ENCODE measurements around the gene DDA1.
A peak's percentile ranks its signal among the peaks of the same experiment; 100 is the strongest.

Gene DDA1

DNA sequence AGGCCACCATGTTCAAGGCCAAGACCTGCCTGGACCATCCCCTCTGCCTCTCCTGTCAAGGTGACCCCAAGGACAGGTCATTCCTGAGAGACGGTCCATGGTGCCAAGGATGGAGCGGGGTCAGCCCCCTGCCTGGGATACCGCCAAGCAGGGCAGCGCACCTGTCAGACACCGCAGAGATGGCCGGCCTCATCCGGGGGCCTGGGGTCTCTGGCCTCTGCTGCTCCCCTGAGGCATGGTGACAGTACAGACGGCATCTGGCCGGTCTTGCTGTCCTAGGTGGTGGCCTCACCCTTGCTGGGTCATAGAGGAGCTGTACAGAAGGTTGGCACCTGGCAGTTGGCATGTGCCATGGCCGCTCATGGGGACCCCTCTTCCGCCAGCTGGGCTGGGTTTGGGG, 11.1 kb downstream of the DDA1 start:
- no peaks in the 10 kb centered on the region for H3K79me2 ChIP-seq (ENCODE audit: insufficient read depth, low read length)
- H4K20me1 ChIP-seq (ENCODE audit: insufficient read depth, low read length), result peaks cover 7% of the 10 kb centered on the region
- peaks cover 48% of the 10 kb centered on the region for H3K36me3 ChIP-seq (ENCODE audit: insufficient read depth, low read length)
- no peaks in the 10 kb centered on the region for H3K9me3 ChIP-seq (ENCODE audit: insufficient read depth, low read length, severe bottlenecking)
- H3K4me1 ChIP-seq (ENCODE audit: insufficient read depth, low read length), result no peaks in the 10 kb centered on the region
- TF ChIP-seq EZH2 (IDR thresholded peaks at IDR 0.05; ENCODE audit: borderline replicate concordance, low read depth, low read length, severe bottlenecking), result no peak
- TF ChIP-seq, protein P1, sequence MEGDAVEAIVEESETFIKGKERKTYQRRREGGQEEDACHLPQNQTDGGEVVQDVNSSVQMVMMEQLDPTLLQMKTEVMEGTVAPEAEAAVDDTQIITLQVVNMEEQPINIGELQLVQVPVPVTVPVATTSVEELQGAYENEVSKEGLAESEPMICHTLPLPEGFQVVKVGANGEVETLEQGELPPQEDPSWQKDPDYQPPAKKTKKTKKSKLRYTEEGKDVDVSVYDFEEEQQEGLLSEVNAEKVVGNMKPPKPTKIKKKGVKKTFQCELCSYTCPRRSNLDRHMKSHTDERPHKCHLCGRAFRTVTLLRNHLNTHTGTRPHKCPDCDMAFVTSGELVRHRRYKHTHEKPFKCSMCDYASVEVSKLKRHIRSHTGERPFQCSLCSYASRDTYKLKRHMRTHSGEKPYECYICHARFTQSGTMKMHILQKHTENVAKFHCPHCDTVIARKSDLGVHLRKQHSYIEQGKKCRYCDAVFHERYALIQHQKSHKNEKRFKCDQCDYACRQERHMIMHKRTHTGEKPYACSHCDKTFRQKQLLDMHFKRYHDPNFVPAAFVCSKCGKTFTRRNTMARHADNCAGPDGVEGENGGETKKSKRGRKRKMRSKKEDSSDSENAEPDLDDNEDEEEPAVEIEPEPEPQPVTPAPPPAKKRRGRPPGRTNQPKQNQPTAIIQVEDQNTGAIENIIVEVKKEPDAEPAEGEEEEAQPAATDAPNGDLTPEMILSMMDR (IDR thresholded peaks at IDR 0.05; ENCODE audit: borderline replicate concordance, extremely low read depth, low read length, poor library complexity, severe bottlenecking), result no peak
- H3K27ac ChIP-seq (ENCODE audit: low read length), result no peak overlapping the region
- ATAC-seq (ENCODE audit: insufficient read depth, low read depth), result no peak
- H3K4me2 ChIP-seq (ENCODE audit: insufficient read depth, low read length), result no peak overlapping the region
- no peak overlapping the region for H2AFZ ChIP-seq (ENCODE audit: low read depth, low read length)
- H3K27me3 ChIP-seq (ENCODE audit: insufficient read depth, low read length, poor library complexity), result no peaks in the 10 kb centered on the region
- no peak overlapping the region for H3K9ac ChIP-seq (ENCODE audit: low read depth, low read length)
- DNase-seq, result no peak
- no peak overlapping the region for H3K4me3 ChIP-seq (ENCODE audit: low read depth in 1 of 2, low read length in 2 of 2)

DNA sequence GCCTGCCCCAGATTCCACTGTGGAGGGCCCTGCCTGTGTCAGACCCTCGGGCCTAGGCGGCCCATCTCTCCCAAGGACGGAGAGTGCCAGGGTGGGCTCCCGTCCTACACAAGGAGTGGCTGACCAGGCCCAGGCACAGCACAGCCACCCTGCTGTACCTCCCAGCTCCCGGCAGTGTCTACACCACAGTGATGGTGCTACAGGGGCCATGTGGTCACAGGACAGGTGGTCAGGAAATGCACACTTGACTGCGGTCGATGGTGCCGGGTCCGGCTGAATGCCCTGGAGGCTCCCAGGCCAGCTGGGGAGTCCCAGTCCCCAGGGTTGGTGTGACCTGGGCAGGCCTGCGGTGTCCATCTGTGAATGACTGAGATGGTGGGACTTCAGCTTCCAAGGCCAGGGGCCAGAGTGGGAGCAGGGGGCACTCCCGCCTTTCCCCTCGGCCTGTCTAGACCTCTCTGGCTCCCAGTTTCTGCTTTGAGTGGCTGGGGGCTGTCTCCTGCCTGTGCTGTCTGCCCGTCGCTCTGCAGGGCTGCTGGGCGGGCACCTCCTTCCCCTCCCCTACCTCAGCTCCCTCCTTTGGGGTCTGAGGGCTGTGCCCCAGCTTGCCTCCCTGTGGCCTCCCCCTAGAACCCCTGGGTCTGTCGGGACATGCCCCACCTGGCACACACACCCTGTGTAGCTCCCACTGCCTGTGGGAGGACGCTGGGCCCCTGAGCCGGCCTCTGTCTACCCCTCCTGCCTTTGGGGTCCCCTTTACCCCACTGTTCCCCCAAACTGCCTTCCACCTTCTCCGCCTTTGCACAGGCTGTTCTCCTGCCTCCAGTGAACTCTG, 12.5 kb downstream of the DDA1 start:
- no peak overlapping the region for H3K27ac ChIP-seq (ENCODE audit: low read length)
- no peak overlapping the region for H3K4me2 ChIP-seq (ENCODE audit: insufficient read depth, low read length)
- no peak overlapping the region for H2AFZ ChIP-seq (ENCODE audit: low read depth, low read length)
- no peak for TF ChIP-seq EZH2 (IDR thresholded peaks at IDR 0.05; ENCODE audit: borderline replicate concordance, low read depth, low read length, severe bottlenecking)
- TF ChIP-seq, protein P1 (IDR thresholded peaks at IDR 0.05; ENCODE audit: borderline replicate concordance, extremely low read depth, low read length, poor library complexity, severe bottlenecking), result no peak
- H3K36me3 ChIP-seq (ENCODE audit: insufficient read depth, low read length), result peaks cover 41% of the 10 kb centered on the region
- no peaks in the 10 kb centered on the region for H3K79me2 ChIP-seq (ENCODE audit: insufficient read depth, low read length)
- H4K20me1 ChIP-seq (ENCODE audit: insufficient read depth, low read length), result peaks cover 4% of the 10 kb centered on the region
- H3K27me3 ChIP-seq (ENCODE audit: insufficient read depth, low read length, poor library complexity), result no peaks in the 10 kb centered on the region
- no peak for DNase-seq
- no peak overlapping the region for H3K9ac ChIP-seq (ENCODE audit: low read depth, low read length)
- H3K4me1 ChIP-seq (ENCODE audit: insufficient read depth, low read length), result no peaks in the 10 kb centered on the region
- H3K4me3 ChIP-seq (ENCODE audit: low read depth in 1 of 2, low read length in 2 of 2), result no peak overlapping the region
- no peaks in the 10 kb centered on the region for H3K9me3 ChIP-seq (ENCODE audit: insufficient read depth, low read length, severe bottlenecking)
- 0 out of 3 replicates have a peak, but pooled peaks have one; percentile 16 for ATAC-seq (ENCODE audit: insufficient read depth, low read depth)

DNA sequence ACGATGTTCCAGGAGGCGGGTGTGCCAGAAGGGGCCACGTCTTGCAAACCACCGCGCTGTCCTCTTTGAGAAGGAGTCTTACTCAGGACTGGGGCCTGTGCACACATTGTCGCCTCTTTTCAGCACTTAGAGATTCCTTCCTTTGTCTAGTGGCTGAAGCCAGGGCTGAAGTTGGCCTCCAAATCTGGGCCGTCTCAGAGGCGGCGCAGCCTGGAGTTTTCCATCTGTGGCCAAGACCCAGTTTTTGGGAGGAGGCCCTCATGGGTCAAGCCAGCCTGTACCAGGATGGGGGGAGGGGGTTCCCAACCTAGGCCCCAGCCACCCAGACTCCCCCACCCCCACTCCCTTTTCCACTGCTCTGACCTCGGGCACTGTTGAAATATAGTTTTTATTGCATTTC, 13.5 kb downstream of the DDA1 start:
- Histone ChIP-seq H3K9ac (ENCODE audit: low read depth, low read length) (no peak overlapping the region), H2AFZ (ENCODE audit: low read depth, low read length) (no peak overlapping the region), H3K79me2 (ENCODE audit: insufficient read depth, low read length) (no peaks in the 10 kb centered on the region), H3K4me2 (ENCODE audit: insufficient read depth, low read length) (no peak overlapping the region), H3K4me1 (ENCODE audit: insufficient read depth, low read length) (no peaks in the 10 kb centered on the region), H4K20me1 (ENCODE audit: insufficient read depth, low read length) (peaks cover 4% of the 10 kb centered on the region), H3K27ac (ENCODE audit: low read length) (no peak overlapping the region), H3K27me3 (ENCODE audit: insufficient read depth, low read length, poor library complexity) (no peaks in the 10 kb centered on the region), H3K4me3 (ENCODE audit: low read depth in 1 of 2, low read length in 2 of 2) (no peak overlapping the region), H3K9me3 (ENCODE audit: insufficient read depth, low read length, severe bottlenecking) (no peaks in the 10 kb centered on the region), H3K36me3 (ENCODE audit: insufficient read depth, low read length) (peaks cover 47% of the 10 kb centered on the region)
- ATAC-seq (ENCODE audit: insufficient read depth, low read depth) (no peak), DNase-seq (no peak)
- TF ChIP-seq EZH2 (IDR thresholded peaks at IDR 0.05; ENCODE audit: borderline replicate concordance, low read depth, low read length, severe bottlenecking), result no peak
- TF ChIP-seq, protein P1 (IDR thresholded peaks at IDR 0.05; ENCODE audit: borderline replicate concordance, extremely low read depth, low read length, poor library complexity, severe bottlenecking), result no peak
